GM10266 (cell line): ENCODE measurements around the gene REN.

Experiments
- DNase-seq: peaks from one replicate; pipeline ENCODE4 v3.0.0; 2012; ENCODE audit errors: extremely low spot score
- CTCF ChIP-seq: IDR thresholded peaks from 2 replicates; pipeline ENCODE4 v1.5.1; 2012; ENCODE audit warnings: mild to moderate bottlenecking, low read depth; ENCODE audit not compliant: control insufficient read depth, insufficient read depth; ENCODE audit errors: missing control alignments

Gene REN

GRCh38 chr1:204190212-204191211 is 24.4 kb upstream of the REN start:
- no peak for TF ChIP-seq CTCF
- DNase-seq, result no peak

- TF ChIP-seq CTCF, result no peak
- DNase-seq, result peak; percentile 51
These were observed 23.0 kb upstream of the REN start for GRCh38 chr1:204188959-204189639.

GRCh38 chr1:204186597-204186996 is 20.5 kb upstream of the REN start:
- no peak for TF ChIP-seq CTCF
- no peak for DNase-seq

- DNase-seq, result no peak
- no peak for TF ChIP-seq CTCF
These were observed 15.0 kb upstream of the REN start for GRCh38 chr1:204181116-204181515.

- no peak for TF ChIP-seq CTCF
- DNase-seq, result no peak
These were observed 14.0 kb upstream of the REN start for GRCh38 chr1:204180133-204180532.

GRCh38 chr1:204178487-204179281 is 12.5 kb upstream of the REN start:
- DNase-seq, result no peak
- no peak for TF ChIP-seq CTCF

- TF ChIP-seq CTCF, result no peak
- no peak for DNase-seq
These were observed 11.0 kb upstream of the REN start for GRCh38 chr1:204177133-204177532.
